Smooth muscle cell of the umbilical artery (primary cell): Measurements from ENCODE around the gene PACSIN2. TPM values are rescaled to one million over a fixed set of nuclear protein-coding genes. Genes with fewer than 3 reads are reported as not detected.

ENCODE experiments used
- total RNA-seq: library from RNA; depleted of rRNA; stranded (reverse); fragments of >200 nt; gene quantifications from 2 replicates; pipeline ENCODE4 v1.2.3, GENCODE V29; 2014

PACSIN2 gene
- 128 and 148 TPM in 2 replicates for total RNA-seq

DNA sequence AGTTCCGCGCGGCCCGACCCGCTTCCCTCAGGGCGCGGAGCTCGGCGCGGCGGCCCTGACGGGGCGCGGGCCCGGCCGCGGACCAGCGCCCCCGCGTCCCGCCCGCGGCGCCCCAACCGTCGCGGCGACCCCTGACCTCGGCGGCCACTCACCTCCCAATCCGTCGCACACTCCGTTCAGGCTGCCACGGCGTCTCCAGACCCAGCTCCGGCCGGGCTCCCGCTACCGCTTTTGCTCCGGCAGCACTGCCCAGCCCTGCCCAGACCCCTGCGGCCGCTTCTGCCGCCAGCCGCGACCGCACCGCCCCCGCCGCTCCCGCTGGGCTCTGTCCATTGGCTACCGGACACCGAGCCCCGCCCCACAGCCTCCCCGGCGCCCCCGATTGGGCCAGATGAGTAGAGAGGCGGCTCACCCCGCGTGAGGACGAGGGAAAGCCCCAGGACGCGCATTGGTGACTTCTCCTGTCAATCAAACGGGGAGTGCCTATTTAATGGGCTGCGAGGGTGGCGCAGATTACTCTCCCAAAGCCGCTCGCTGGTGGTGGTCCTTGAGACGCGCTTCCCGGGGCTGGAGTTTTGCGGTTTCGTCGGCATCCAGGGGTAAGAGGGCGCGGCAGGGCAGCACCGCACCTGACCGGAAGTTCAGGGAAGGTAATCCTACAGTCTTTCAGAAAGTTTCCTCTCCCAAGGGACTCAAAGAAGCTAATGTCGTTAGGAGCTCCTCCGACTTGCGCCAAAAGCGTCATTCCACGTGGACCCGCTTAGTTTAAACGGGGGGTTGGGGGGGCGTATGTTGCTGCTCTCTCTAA, at the start of gene PACSIN2:
Gene PACSIN2 (minus strand): TSS at position 281 of the 808 bp plus-strand sequence. CDS start 103,069 bp downstream, outside the sequence.

GRCh38 chr22:42856865-42857704, 157.9 kb downstream of the PACSIN2 start, which contains the start of gene ARFGAP3:
ARFGAP3 (minus strand) TSS chr22:42857273; CDS start chr22:42857182, 91 bp downstream.

Other genes with a start within 250 kb of the PACSIN2 start
- gene ARFGAP3, start 157.9 kb downstream of the PACSIN2 start, total RNA-seq = 93.6 and 101 TPM in 2 replicates
- gene TTLL1, start 74.2 kb upstream of the PACSIN2 start, total RNA-seq = 13.5 and 18.7 TPM in 2 replicates
- not detected in 2 replicates for gene BIK, start 95.6 kb upstream of the PACSIN2 start, total RNA-seq
- 9.5 and 12.7 TPM in 2 replicates for gene MCAT, start 128.2 kb upstream of the PACSIN2 start, total RNA-seq
- gene TSPO, start 136.4 kb upstream of the PACSIN2 start, total RNA-seq = 293 and 336 TPM in 2 replicates
- gene TTLL12, start 172.0 kb upstream of the PACSIN2 start, total RNA-seq = 20.2 and 33.2 TPM in 2 replicates